ENCODE data around the gene EVC.
"Not testable (repeated sequence)": the region's sequence is repeated elsewhere in the genome, so short reads cannot be mapped to it uniquely, and the experiment has no call there.

Gene EVC

GRCh38 chr4:5852523-5853202, 141.7 kb downstream of the EVC start:
- no peak for DNase-seq

- DNase-seq = no peak
Observed at GRCh38 chr4:5854929-5855328, 143.9 kb downstream of the EVC start.

GRCh38 chr4:5856362-5856761, 145.4 kb downstream of the EVC start:
- not testable (repeated sequence) for DNase-seq

GRCh38 chr4:5857199-5857598, 146.2 kb downstream of the EVC start:
- no peak for DNase-seq

- DNase-seq = no peak
Observed at GRCh38 chr4:5858020-5858769, 147.2 kb downstream of the EVC start.

GRCh38 chr4:5863461-5864113, 152.6 kb downstream of the EVC start:
- DNase-seq = no peak
